Esophagus squamous epithelium (tissue), 4 donors: ENCODE measurements around the gene LIG3.

Experiments used
- POLR2A ChIP-seq, 4 donors: fragments of 450-650 bp; IDR thresholded peaks; one replicate each; pipeline ENCODE4 v1.6.1; 2017; ENCODE audit warnings: antibody characterized with exemption in 4 of 4, mild to moderate bottlenecking in 4 of 4, moderate library complexity in 3 of 4
- TF ChIP-seq, protein P1 (sequence below), 6 experiments: fragments of 450-650 bp in 4 of 6; fragments of 200-600 bp in 2 of 6; sonication (generic) in 2 of 6; IDR thresholded peaks; one replicate each; pipeline ENCODE4 v1.5.1; 2016 to 2019; ENCODE audit warnings: antibody characterized with exemption in 6 of 6, mild to moderate bottlenecking in 4 of 6, moderate library complexity in 4 of 6

GRCh38 chr17:34988644-34989043 lies 8.3 kb downstream of the LIG3 start:
- no peak for TF ChIP-seq POLR2A (IDR thresholded peaks at IDR 0.05)
- TF ChIP-seq, protein P1, sequence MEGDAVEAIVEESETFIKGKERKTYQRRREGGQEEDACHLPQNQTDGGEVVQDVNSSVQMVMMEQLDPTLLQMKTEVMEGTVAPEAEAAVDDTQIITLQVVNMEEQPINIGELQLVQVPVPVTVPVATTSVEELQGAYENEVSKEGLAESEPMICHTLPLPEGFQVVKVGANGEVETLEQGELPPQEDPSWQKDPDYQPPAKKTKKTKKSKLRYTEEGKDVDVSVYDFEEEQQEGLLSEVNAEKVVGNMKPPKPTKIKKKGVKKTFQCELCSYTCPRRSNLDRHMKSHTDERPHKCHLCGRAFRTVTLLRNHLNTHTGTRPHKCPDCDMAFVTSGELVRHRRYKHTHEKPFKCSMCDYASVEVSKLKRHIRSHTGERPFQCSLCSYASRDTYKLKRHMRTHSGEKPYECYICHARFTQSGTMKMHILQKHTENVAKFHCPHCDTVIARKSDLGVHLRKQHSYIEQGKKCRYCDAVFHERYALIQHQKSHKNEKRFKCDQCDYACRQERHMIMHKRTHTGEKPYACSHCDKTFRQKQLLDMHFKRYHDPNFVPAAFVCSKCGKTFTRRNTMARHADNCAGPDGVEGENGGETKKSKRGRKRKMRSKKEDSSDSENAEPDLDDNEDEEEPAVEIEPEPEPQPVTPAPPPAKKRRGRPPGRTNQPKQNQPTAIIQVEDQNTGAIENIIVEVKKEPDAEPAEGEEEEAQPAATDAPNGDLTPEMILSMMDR (IDR thresholded peaks at IDR 0.05), result no peak
